Smooth muscle cell (in vitro differentiated cells): ENCODE data around the gene TMEM163. TPM values are rescaled to one million over a fixed set of nuclear protein-coding genes. Genes with fewer than 3 reads are reported as not detected.

Source experiments
- DNase-seq: peaks from one replicate; lab custom pipeline; 2025; ENCODE audit not compliant: unreplicated experiment; lab: John Stamatoyannopoulos, UW
- H2AFZ ChIP-seq: fragments of 200-600 bp; sonication (generic); 2 replicates; pipeline ENCODE4 v1.6.0; 2016; ENCODE audit warnings: antibody characterized with exemption, low read depth, mild to moderate bottlenecking
- H3F3A ChIP-seq: fragments of 200-600 bp; sonication (generic); 2 replicates; pipeline ENCODE4 v1.6.0; 2017; ENCODE audit warnings: antibody characterized with exemption, low read depth
- H3K27ac ChIP-seq: fragments of 200-600 bp; sonication (generic); 2 replicates; pipeline ENCODE4 v1.5.1; 2016; ENCODE audit warnings: low read depth, mild to moderate bottlenecking
- H3K27me3 ChIP-seq: fragments of 200-600 bp; sonication (generic); 2 replicates; pipeline ENCODE4 v1.6.1; 2016; ENCODE audit warnings: low read depth, mild to moderate bottlenecking
- H3K36me3 ChIP-seq: fragments of 200-600 bp; sonication (generic); 2 replicates; pipeline ENCODE4 v1.5.1; 2016; ENCODE audit warnings: low read depth
- H3K4me1 ChIP-seq: fragments of 200-600 bp; sonication (generic); 2 replicates; pipeline ENCODE4 v1.5.1; 2016; ENCODE audit warnings: low read depth
- H3K4me2 ChIP-seq: fragments of 200-600 bp; sonication (generic); 2 replicates; pipeline ENCODE4 v1.6.0; 2016; ENCODE audit warnings: mild to moderate bottlenecking
- H3K4me3 ChIP-seq: fragments of 200-600 bp; sonication (generic); 2 replicates; pipeline ENCODE4 v1.5.1; 2016; ENCODE audit warnings: mild to moderate bottlenecking
- H3K79me2 ChIP-seq: fragments of 200-600 bp; sonication (generic); 2 replicates; pipeline ENCODE4 v1.6.0; 2016; ENCODE audit warnings: low read depth, mild to moderate bottlenecking
- H3K9ac ChIP-seq: fragments of 200-600 bp; sonication (generic); 2 replicates; pipeline ENCODE4 v1.6.0; 2016; ENCODE audit warnings: low read depth
- H3K9me3 ChIP-seq: fragments of 200-600 bp; sonication (generic); replicated peaks from 2 replicates; pipeline ENCODE4 v1.5.1; 2016; ENCODE audit warnings: low read depth
- H4K20me1 ChIP-seq: fragments of 200-600 bp; sonication (generic); 2 replicates; pipeline ENCODE4 v1.6.0; 2016; ENCODE audit warnings: low read depth
- CTCF ChIP-seq: fragments of 200-600 bp; sonication (generic); IDR thresholded peaks from 2 replicates; pipeline ENCODE4 v1.5.1; 2017; ENCODE audit warnings: borderline replicate concordance, mild to moderate bottlenecking, antibody characterized with exemption; ENCODE audit not compliant: insufficient read depth, poor library complexity, severe bottlenecking
- WGBS: methylation state at CpG from one replicate; pipeline ENCODE4 v1.1.7; 2016; ENCODE audit warnings: low lambda C conversion rate; 5-methylcytosine and 5-hydroxymethylcytosine counted together
- polyA plus RNA-seq: library from polyadenylated mRNA; unstranded; fragments of >200 nt; fragmentation: Nextera tagmentation; extraction: Ambion mirVana; gene quantifications from 2 replicates; pipeline ENCODE4 v1.2.1, GENCODE V29; 2016
- total RNA-seq: library from RNA; depleted of rRNA; stranded (reverse); fragments of >200 nt; gene quantifications from 2 replicates; pipeline ENCODE4 v1.2.3, GENCODE V29; 2014

Gene TMEM163
- total and polyA plus RNA-seq, 2 experiments from 2014 or later = 0.31 TPM; not detected in 1

DNA sequence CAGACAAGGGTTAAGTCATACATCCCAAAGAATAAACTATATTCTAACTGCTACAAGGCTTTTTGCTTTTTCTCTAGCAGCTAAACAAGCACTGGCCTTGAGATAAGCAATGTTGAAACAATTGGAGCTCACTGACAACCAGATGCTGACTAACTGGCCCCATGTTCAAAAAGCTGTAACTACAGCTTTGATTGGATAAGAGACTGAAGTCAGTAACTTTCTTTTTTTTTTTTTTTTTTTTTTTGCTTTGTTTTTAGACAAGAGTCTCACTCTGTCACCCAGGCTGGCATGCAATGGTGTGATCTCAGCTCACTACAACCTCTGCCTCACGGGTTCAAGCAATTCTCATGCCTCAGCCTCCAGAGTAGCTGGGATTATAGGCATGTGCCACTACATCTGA, 45.4 kb upstream of the TMEM163 start:
- H3K79me2 ChIP-seq = no peaks in the 10 kb centered on the region
- 67% methylated on average over 1 of the region's 1 CpG for WGBS
- H4K20me1 ChIP-seq = no peaks in the 10 kb centered on the region

GRCh38 chr2:134763164-134763710, 44.4 kb upstream of the TMEM163 start:
- H3K4me3 ChIP-seq = no peak overlapping the region
- no peaks in the 10 kb centered on the region for H3K9me3 ChIP-seq
- 76% methylated on average over 4 of the region's 4 CpGs for WGBS
- H3K9ac ChIP-seq = no peak overlapping the region
- no peak for TF ChIP-seq CTCF
- no peaks in the 10 kb centered on the region for H3K79me2 ChIP-seq
- peak overlapping the region; percentile 10 for H3K27ac ChIP-seq
- DNase-seq = no peak
- H4K20me1 ChIP-seq = no peaks in the 10 kb centered on the region
- peaks cover 8% of the 10 kb centered on the region for H3K27me3 ChIP-seq
- H2AFZ ChIP-seq = no peak overlapping the region
- no peaks in the 10 kb centered on the region for H3F3A ChIP-seq
- no peaks in the 10 kb centered on the region for H3K36me3 ChIP-seq
- no peaks in the 10 kb centered on the region for H3K4me1 ChIP-seq
- H3K4me2 ChIP-seq = no peak overlapping the region

More for the DNA sequence above, 45.4 kb upstream of the TMEM163 start:
- no peak overlapping the region for H3K4me3 ChIP-seq
- H3K4me1 ChIP-seq = no peaks in the 10 kb centered on the region
- no peak for TF ChIP-seq CTCF
- H3F3A ChIP-seq = no peaks in the 10 kb centered on the region
- no peaks in the 10 kb centered on the region for H3K36me3 ChIP-seq
- no peak for DNase-seq
- H3K4me2 ChIP-seq = no peak overlapping the region
- no peaks in the 10 kb centered on the region for H3K27me3 ChIP-seq
- H3K9ac ChIP-seq = no peak overlapping the region
- H3K27ac ChIP-seq = peak overlapping the region; percentile 10
- no peak overlapping the region for H2AFZ ChIP-seq
- no peaks in the 10 kb centered on the region for H3K9me3 ChIP-seq

DNA sequence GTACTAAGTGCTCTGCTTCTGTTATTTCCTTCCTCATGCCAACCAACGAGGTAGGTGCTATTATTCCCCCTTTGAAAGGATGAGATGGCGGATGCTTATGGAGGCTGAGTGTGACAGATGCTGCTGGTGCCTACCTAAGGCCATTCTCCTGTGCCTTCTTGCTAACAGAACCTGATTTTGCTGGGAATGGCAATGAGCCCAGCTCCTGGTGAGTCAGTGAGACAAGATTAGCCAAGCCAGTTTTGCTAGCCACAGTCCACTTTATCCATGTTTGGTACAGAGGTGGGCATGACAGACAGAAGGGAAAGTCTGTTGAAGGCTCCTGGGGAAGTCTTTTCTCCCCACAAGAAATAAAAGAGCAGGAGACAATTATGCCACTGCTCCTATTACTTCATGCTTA, 43.7 kb upstream of the TMEM163 start:
- Histone ChIP-seq H3K27me3 (peaks cover 15% of the 10 kb centered on the region), H3K79me2 (no peaks in the 10 kb centered on the region), H3F3A (no peaks in the 10 kb centered on the region), H3K4me2 (no peak overlapping the region), H3K9ac (no peak overlapping the region), H2AFZ (no peak overlapping the region), H3K4me1 (no peaks in the 10 kb centered on the region), H3K27ac (no peak overlapping the region), H3K9me3 (no peaks in the 10 kb centered on the region), H3K36me3 (no peaks in the 10 kb centered on the region), H3K4me3 (no peak overlapping the region), H4K20me1 (no peaks in the 10 kb centered on the region)
- 92% methylated on average over 2 of the region's 2 CpGs for WGBS
- no peak for DNase-seq
- no peak for TF ChIP-seq CTCF

- no peak overlapping the region for H3K4me2 ChIP-seq
- no peaks in the 10 kb centered on the region for H3K4me1 ChIP-seq
- DNase-seq = no peak
- no peak for TF ChIP-seq CTCF
- H4K20me1 ChIP-seq = no peaks in the 10 kb centered on the region
- H3F3A ChIP-seq = no peaks in the 10 kb centered on the region
- no peak overlapping the region for H3K4me3 ChIP-seq
- no peak overlapping the region for H2AFZ ChIP-seq
- H3K27ac ChIP-seq = no peak overlapping the region
- H3K79me2 ChIP-seq = no peaks in the 10 kb centered on the region
- H3K36me3 ChIP-seq = no peaks in the 10 kb centered on the region
- H3K9me3 ChIP-seq = no peaks in the 10 kb centered on the region
- H3K9ac ChIP-seq = no peak overlapping the region
- H3K27me3 ChIP-seq = peaks cover 15% of the 10 kb centered on the region
These were observed 41.6 kb upstream of the TMEM163 start for GRCh38 chr2:134760385-134760784.
